Ovary (tissue), 3 donors: Measurements from ENCODE around the gene CD3D.

Experiments
- EP300 ChIP-seq: sonication (generic); formaldehyde crosslinking; IDR thresholded peaks from one replicate; pipeline ENCODE4 v1.6.1; 2017; ENCODE audit warnings: antibody characterized with exemption
- TF ChIP-seq, protein P1 (sequence below), 3 donors: fragments of 450-650 bp in 2 of 3; fragments of 200-600 bp in 1 of 3; IDR thresholded peaks; one replicate each; pipeline versions ENCODE4 v1.5.1 to v1.8.0; 2016 to 2022; ENCODE audit warnings: antibody characterized with exemption in 3 of 3, mild to moderate bottlenecking in 1 of 3
- donor health status: DM: no; HTN: no; CAD: no.

DNA sequence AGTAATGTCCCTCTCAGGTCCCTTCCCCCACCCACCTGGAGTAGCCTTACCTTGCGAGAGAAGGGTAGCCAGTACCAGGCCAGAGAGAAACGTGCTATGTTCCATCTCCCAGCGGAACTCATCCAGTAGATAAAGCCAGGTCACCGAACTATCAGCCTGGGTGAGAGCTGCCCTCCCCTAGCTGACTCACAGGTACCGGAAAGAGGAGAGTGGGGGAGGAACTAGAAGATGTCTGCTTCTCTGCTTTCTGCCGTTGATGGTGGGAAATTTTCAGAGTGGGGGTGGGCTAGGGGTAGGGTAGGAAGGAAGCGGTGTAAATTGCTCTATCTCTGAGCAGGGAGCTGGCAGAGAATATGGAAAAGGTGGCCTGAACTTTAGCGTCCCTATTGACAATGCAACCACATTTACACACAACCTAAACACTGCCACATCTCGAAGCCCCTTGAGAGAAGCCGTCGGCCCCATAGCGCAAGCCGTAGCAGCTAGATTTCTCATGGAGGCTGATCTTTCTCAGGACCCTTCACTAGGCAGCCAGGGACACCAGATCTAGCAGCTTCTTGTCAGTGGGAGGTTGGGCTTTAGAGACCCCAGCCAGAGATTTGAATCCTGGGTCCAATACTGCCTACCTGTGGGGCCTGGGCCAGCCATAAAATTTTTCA, at the start of gene CD3D:
- TF ChIP-seq, protein P1, sequence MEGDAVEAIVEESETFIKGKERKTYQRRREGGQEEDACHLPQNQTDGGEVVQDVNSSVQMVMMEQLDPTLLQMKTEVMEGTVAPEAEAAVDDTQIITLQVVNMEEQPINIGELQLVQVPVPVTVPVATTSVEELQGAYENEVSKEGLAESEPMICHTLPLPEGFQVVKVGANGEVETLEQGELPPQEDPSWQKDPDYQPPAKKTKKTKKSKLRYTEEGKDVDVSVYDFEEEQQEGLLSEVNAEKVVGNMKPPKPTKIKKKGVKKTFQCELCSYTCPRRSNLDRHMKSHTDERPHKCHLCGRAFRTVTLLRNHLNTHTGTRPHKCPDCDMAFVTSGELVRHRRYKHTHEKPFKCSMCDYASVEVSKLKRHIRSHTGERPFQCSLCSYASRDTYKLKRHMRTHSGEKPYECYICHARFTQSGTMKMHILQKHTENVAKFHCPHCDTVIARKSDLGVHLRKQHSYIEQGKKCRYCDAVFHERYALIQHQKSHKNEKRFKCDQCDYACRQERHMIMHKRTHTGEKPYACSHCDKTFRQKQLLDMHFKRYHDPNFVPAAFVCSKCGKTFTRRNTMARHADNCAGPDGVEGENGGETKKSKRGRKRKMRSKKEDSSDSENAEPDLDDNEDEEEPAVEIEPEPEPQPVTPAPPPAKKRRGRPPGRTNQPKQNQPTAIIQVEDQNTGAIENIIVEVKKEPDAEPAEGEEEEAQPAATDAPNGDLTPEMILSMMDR (IDR thresholded peaks at IDR 0.05): no peak
- TF ChIP-seq EP300: no peak
